ENCODE results near the gene MIDN. TPM values are rescaled to one million over a fixed set of nuclear protein-coding genes. Genes with fewer than 3 reads are reported as not detected.

MIDN gene
- total RNA-seq, 4 donors from 2014 or later: 34.9 to 117 (median 86.3) TPM

GRCh38 chr19:1265615-1266128, 17.3 kb downstream of the MIDN start:
- TF ChIP-seq CTCF (IDR thresholded peaks at IDR 0.05 in 4 of 5, conservative IDR thresholded peaks at IDR 0.05 in 1 of 5) (no peak), POLR2A (IDR thresholded peaks at IDR 0.05) (no peak)
- Histone ChIP-seq H3K4me1 (peaks cover 50 to 56% of the 10 kb centered on the region in 2 donors), H3K36me3 (no peaks in the 10 kb centered on the region), H3K9me3 (no peaks in the 10 kb centered on the region), H3K4me3 (peak overlapping the region; percentile 37 to 86 (median 60)), H3K27ac (peak overlapping the region; percentile 92 to 99 (median 98)), H3K27me3 (no peaks in the 10 kb centered on the region)
- in situ Hi-C loops (cut with MboI; ENCODE audit: low sequenced_read_pairs in 4 of 4): no loop called here
- peak in 1 of 2 donors; percentile 81 for DNase-seq
- intact Hi-C loops (cut with DNase I; ENCODE audit: low total_unique reads): loop anchor here (1.0 to 2.0 kb wide), 2 partner anchors 12 to 51 kb away; no protein-coding TSS in a partner anchor
- ATAC-seq: no peak

GRCh38 chr19:1266129-1266915, 17.9 kb downstream of the MIDN start:
- in situ Hi-C loops (cut with MboI; ENCODE audit: low sequenced_read_pairs in 4 of 4) (no loop called here), intact Hi-C loops (cut with DNase I; ENCODE audit: low total_unique reads) (loop anchor here (1.0 to 2.0 kb wide), 2 partner anchors 13 to 52 kb away; no protein-coding TSS in a partner anchor)
- Histone ChIP-seq H3K4me3 (peak overlapping the region; percentile 37 to 86 (median 60)), H3K27ac (peak overlapping the region; percentile 92 to 99 (median 98)), H3K27me3 (no peaks in the 10 kb centered on the region), H3K4me1 (peaks cover 54 to 60% of the 10 kb centered on the region in 2 donors), H3K9me3 (no peaks in the 10 kb centered on the region), H3K36me3 (peaks cover 0 to 6% of the 10 kb centered on the region in 2 donors)
- ATAC-seq (peak; percentile 3 to 14), DNase-seq (peak in 1 of 2 donors; percentile 76)
- TF ChIP-seq POLR2A (IDR thresholded peaks at IDR 0.05) (peak in 1 of 2 donors; percentile 22), CTCF (IDR thresholded peaks at IDR 0.05 in 4 of 5, conservative IDR thresholded peaks at IDR 0.05 in 1 of 5) (no peak)

- no peak for TF ChIP-seq POLR2A (IDR thresholded peaks at IDR 0.05)
- TF ChIP-seq CTCF (IDR thresholded peaks at IDR 0.05 in 4 of 5, conservative IDR thresholded peaks at IDR 0.05 in 1 of 5): peak; percentile 90 to 100 (median 99)
- H3K4me3 ChIP-seq: peak overlapping the region; percentile 37 to 86 (median 60)
- no peaks in the 10 kb centered on the region for H3K27me3 ChIP-seq
- peaks cover 52 to 60% of the 10 kb centered on the region in 2 donors for H3K4me1 ChIP-seq
- peak overlapping the region; percentile 92 to 99 (median 98) for H3K27ac ChIP-seq
- intact Hi-C loops (cut with DNase I; ENCODE audit: low total_unique reads) (loop anchor here (1.0 to 2.0 kb wide), 3 partner anchors 14 to 52 kb away; no protein-coding TSS in a partner anchor), in situ Hi-C loops (cut with MboI; ENCODE audit: low sequenced_read_pairs in 4 of 4) (no loop called here)
- H3K36me3 ChIP-seq: peaks cover 0 to 12% of the 10 kb centered on the region in 2 donors
- no peaks in the 10 kb centered on the region for H3K9me3 ChIP-seq
- peak; percentile 15 to 27 for ATAC-seq
- DNase-seq: peak in 1 of 2 donors; percentile 67
Observed at GRCh38 chr19:1266916-1267476, 18.6 kb downstream of the MIDN start.

- no peaks in the 10 kb centered on the region for H3K27me3 ChIP-seq
- peaks cover 0 to 19% of the 10 kb centered on the region in 2 donors for H3K36me3 ChIP-seq
- peak overlapping the region; percentile 92 to 99 (median 98) for H3K27ac ChIP-seq
- peak overlapping the region in 2 of 4 donors; percentile 56 to 86 for H3K4me3 ChIP-seq
- ATAC-seq (no peak), DNase-seq (peak in 1 of 2 donors; percentile 29)
- TF ChIP-seq POLR2A (IDR thresholded peaks at IDR 0.05): no peak
- no peak for TF ChIP-seq CTCF (IDR thresholded peaks at IDR 0.05 in 4 of 5, conservative IDR thresholded peaks at IDR 0.05 in 1 of 5)
- in situ Hi-C loops (cut with MboI; ENCODE audit: low sequenced_read_pairs in 4 of 4) (no loop called here), intact Hi-C loops (cut with DNase I; ENCODE audit: low total_unique reads) (loop anchor here (1.0 to 2.0 kb wide), 2 partner anchors 23 to 53 kb away; no protein-coding TSS in a partner anchor)
- H3K4me1 ChIP-seq: peaks cover 52 to 60% of the 10 kb centered on the region in 2 donors
- no peaks in the 10 kb centered on the region for H3K9me3 ChIP-seq
Observed at GRCh38 chr19:1267477-1268225, 19.3 kb downstream of the MIDN start.
